Stomach (tissue), 9 donors: ENCODE results near the gene CACNA2D4. TPM values are rescaled to one million over a fixed set of nuclear protein-coding genes. Genes with fewer than 3 reads are reported as not detected.

Experiments used
- DNase-seq, 2 donors: peaks; one replicate each; pipeline versions ENCODE4 v3.0.0 to v3.0.0-alpha.2; 2013 to 2019
- H3K27ac ChIP-seq, 5 donors: fragments of 200-600 bp in 4 of 5; sonication (generic) in 4 of 5; one replicate each; pipeline ENCODE4 v1.5.1; 2013 to 2019; ENCODE audit warnings: mild to moderate bottlenecking in 1 of 5, moderate library complexity in 1 of 5
- H3K27me3 ChIP-seq, 3 donors: fragments of 200-600 bp; sonication (generic); one replicate each; pipeline ENCODE4 v1.5.1; 2017 to 2019; ENCODE audit warnings: mixed run types in 1 of 3
- H3K36me3 ChIP-seq, 4 donors: fragments of 200-600 bp; sonication (generic); 1 replicate in 3 of 4; 2 replicates in 1 of 4; pipeline ENCODE4 v1.5.1; 2016 to 2019
- H3K4me1 ChIP-seq, 4 donors: fragments of 200-600 bp; sonication (generic); one replicate each; pipeline ENCODE4 v1.5.1; 2016 to 2019
- H3K4me3 ChIP-seq, 4 donors: fragments of 200-600 bp; sonication (generic) in 3 of 4; one replicate each; pipeline ENCODE4 v1.5.1; 2016 to 2019; ENCODE audit warnings: mild to moderate bottlenecking in 1 of 4
- H3K9me3 ChIP-seq, 4 donors: fragments of 200-600 bp; sonication (generic); one replicate each; pipeline ENCODE4 v1.5.1; 2016 to 2019
- CTCF ChIP-seq, 7 experiments: fragments of 450-650 bp in 4 of 7; fragments of 200-600 bp in 3 of 7; sonication (generic) in 3 of 7; IDR thresholded peaks; one replicate each; pipeline ENCODE4 v1.5.1; 2016 to 2019; ENCODE audit warnings: antibody characterized with exemption in 7 of 7, control low read depth in 2 of 7, mild to moderate bottlenecking in 1 of 7
- EP300 ChIP-seq: sonication (generic); formaldehyde crosslinking; IDR thresholded peaks from one replicate; pipeline ENCODE4 v1.6.1; 2017; ENCODE audit warnings: antibody characterized with exemption
- POLR2A ChIP-seq, 4 donors: fragments of 450-650 bp; IDR thresholded peaks; one replicate each; pipeline ENCODE4 v1.6.1; 2016; ENCODE audit warnings: antibody characterized with exemption in 4 of 4, control low read depth in 2 of 4, mild to moderate bottlenecking in 1 of 4, moderate library complexity in 1 of 4
- POLR2AphosphoS5 ChIP-seq, 3 donors: sonication (generic); formaldehyde crosslinking; IDR thresholded peaks; one replicate each; pipeline ENCODE4 v1.6.1; 2016; ENCODE audit warnings: antibody characterized with exemption in 3 of 3
- WGBS, 5 donors: extraction: QIAGEN DNeasy Blood & Tissue Kit in 3 of 5; methylation state at CpG; one replicate each; pipeline versions ENCODE4 v1.1.5 to v1.1.7; 2013 to 2018; 5-methylcytosine and 5-hydroxymethylcytosine counted together
- intact Hi-C: fragments of 100-400 bp; cut with DNase I; formaldehyde crosslinking; loops from one replicate; pipeline ENCODE4 v1.15.1; 2023; ENCODE audit warnings: low total_unique reads
- polyA plus RNA-seq, 3 donors: library from polyadenylated mRNA; stranded (reverse); fragments of 200-250 nt; gene quantifications; one replicate each; pipeline ENCODE4 v1.2.3, GENCODE V29; 2013
- total RNA-seq, 5 donors: library from RNA; depleted of rRNA; stranded (reverse); fragments of >200 nt; gene quantifications; one replicate each; pipeline versions ENCODE4 v1.1.0 to v1.2.3, GENCODE V29; 2014 to 2016
- donor health status: healthy with polysubstance abuse.
- donor health status: Bipolar disorder and iron deficiency.
- donor health status: healthy.

The CACNA2D4 gene
- total and polyA plus RNA-seq, 8 donors = 0.58 to 3.5 (median 1.8) TPM; not detected in 1

- no peak for DNase-seq
These were observed 84.1 kb downstream of the CACNA2D4 start for GRCh38 chr12:1834186-1834925.

DNA sequence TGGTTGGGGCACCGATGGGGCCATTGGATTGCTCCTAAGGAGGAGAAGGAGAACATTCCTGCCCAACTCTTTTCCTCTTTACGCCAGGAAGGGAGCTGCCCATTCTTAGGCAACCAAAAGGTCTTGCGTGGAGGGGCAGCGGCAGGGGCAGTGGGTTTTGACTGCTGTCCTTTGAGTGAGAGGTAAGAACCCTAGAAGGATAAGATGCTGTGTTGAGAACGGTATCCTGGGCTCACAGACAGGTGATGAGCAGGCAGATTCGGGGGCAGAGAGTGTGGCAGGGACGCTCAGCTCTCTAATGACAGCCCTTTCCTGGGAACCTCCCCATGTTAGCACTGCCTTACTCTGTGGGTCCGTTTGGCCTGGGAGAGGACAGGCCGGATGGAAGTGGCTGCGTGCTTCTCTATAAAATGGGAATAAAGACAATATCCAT is 84.8 kb downstream of the CACNA2D4 start:
- Histone ChIP-seq H3K27ac (no peak overlapping the region), H3K4me3 (no peak overlapping the region), H3K4me1 (peaks cover 0 to 15% (median 14%) of the 10 kb centered on the region in 4 donors), H3K27me3 (peaks cover 0 to 67% (median 13%) of the 10 kb centered on the region in 3 donors), H3K36me3 (no peaks in the 10 kb centered on the region), H3K9me3 (no peaks in the 10 kb centered on the region)
- 79 to 85% (median 83%) methylated on average over 10 of the region's 10 CpGs for WGBS, 5 donors
- intact Hi-C loops = no loop called here
- no peak for TF ChIP-seq CTCF (IDR thresholded peaks at IDR 0.05)
- no peak for TF ChIP-seq EP300
- no peak for TF ChIP-seq POLR2AphosphoS5 (IDR thresholded peaks at IDR 0.05)
- TF ChIP-seq POLR2A (IDR thresholded peaks at IDR 0.05) = no peak
- DNase-seq = no peak

More at GRCh38 chr12:1834186-1834925, 84.1 kb downstream of the CACNA2D4 start:
- H3K27me3 ChIP-seq = peaks cover 0 to 61% (median 13%) of the 10 kb centered on the region in 3 donors
- no peaks in the 10 kb centered on the region for H3K9me3 ChIP-seq
- no peaks in the 10 kb centered on the region for H3K36me3 ChIP-seq
- peaks cover 0 to 15% (median 14%) of the 10 kb centered on the region in 4 donors for H3K4me1 ChIP-seq
- WGBS, 5 donors = 82 to 85% (median 83%) methylated on average over 23 to 34 of the region's 34 CpGs
- no peak overlapping the region for H3K27ac ChIP-seq
- TF ChIP-seq CTCF (IDR thresholded peaks at IDR 0.05) (no peak), POLR2AphosphoS5 (IDR thresholded peaks at IDR 0.05) (no peak), POLR2A (IDR thresholded peaks at IDR 0.05) (no peak), EP300 (no peak)
- intact Hi-C loops = no loop called here
- H3K4me3 ChIP-seq = no peak overlapping the region

- WGBS, 5 donors = 68 to 78% (median 76%) methylated on average over 17 of the region's 17 CpGs
- Histone ChIP-seq H3K9me3 (no peaks in the 10 kb centered on the region), H3K27ac (no peak overlapping the region), H3K27me3 (peaks cover 0 to 73% (median 14%) of the 10 kb centered on the region in 3 donors), H3K36me3 (no peaks in the 10 kb centered on the region), H3K4me3 (no peak overlapping the region), H3K4me1 (peaks cover 0 to 15% (median 14%) of the 10 kb centered on the region in 4 donors)
- TF ChIP-seq POLR2A (IDR thresholded peaks at IDR 0.05) = no peak
- TF ChIP-seq EP300 = no peak
- TF ChIP-seq CTCF (IDR thresholded peaks at IDR 0.05) = no peak
- no peak for TF ChIP-seq POLR2AphosphoS5 (IDR thresholded peaks at IDR 0.05)
- intact Hi-C loops = no loop called here
- no peak for DNase-seq
These were observed 85.5 kb downstream of the CACNA2D4 start for GRCh38 chr12:1832801-1833595.
